HG03108 (cell line): ENCODE measurements around the gene AGPAT3.

Source experiments
- ATAC-seq: cut with Tn5 transposase; IDR thresholded peaks from one replicate; pipeline ENCODE4 v1.9.1; 2021; ENCODE audit warnings: moderate library complexity; ENCODE audit not compliant: unreplicated experiment

Gene AGPAT3

DNA sequence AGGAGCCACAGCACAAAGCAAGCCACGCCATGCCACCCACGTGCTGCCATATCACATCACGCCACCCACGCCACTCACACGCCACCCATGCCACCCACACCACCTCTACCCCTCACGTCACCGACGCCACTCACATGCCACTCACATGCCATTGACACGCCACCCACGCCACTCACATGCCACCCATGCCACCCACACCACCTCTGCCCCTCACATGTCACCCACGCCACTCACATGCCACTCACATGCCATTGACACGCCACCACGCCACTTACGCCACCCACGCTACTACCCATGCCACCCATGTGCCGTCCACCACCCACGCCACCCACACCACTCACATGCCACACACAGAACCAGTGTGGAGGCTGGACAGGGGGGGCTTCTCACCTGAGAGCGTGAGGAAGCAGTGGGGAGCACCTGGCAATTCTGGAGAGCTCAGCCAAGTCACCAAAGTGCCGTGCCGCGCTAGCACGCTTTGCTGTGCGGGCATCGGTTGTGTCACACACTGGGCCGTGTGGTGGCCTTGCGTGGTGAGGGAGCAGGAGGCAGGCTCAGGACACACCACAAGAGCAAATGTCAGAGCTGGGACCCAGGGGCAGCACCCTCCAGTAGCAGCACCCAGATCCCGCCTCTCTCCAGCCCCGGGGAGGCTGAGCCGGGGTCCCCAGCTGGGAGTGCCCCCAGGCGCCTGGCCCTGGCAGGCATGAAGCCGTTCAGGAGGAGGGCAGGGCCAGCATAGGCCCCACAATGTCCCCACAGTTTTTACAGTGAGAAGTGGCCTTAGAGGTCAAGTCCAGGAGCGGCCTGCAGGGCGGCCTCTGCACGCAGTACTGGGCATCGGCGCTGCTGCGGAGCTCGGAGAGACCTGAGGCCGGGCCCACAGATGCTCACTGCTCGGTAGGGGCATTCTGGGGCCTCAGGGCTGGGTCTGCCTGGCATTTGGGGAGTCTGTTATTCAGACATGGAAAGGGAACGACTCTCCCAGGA, 70.0 kb downstream of the AGPAT3 start:
- ATAC-seq = no peak

DNA sequence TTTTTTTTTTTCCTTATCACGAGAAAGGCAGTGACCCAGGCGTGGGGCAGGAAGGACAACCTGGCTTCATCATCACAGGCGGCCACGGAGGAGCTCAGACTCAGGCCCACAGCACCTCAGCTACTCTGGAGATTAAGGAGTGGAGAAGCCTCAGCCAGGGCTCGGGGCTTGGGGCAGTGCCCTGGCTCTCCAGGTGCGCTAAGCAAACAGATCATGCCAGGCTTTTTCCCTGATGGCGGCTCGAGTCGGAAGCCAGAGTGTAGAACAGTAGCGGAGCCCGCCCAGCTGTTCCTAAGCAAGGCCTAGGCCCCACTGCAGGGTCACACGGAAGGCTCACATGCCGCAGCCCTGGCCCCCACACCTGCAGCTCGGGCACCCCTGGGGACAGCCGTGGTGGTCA, 70.7 kb downstream of the AGPAT3 start:
- ATAC-seq = no peak

- ATAC-seq = no peak
These were observed 71.4 kb downstream of the AGPAT3 start for GRCh38 chr21:43936247-43936967.

GRCh38 chr21:43937051-43937832, 72.2 kb downstream of the AGPAT3 start:
- ATAC-seq = no peak

- peak; percentile 39 for ATAC-seq
These were observed 72.9 kb downstream of the AGPAT3 start for GRCh38 chr21:43937891-43938309.

DNA sequence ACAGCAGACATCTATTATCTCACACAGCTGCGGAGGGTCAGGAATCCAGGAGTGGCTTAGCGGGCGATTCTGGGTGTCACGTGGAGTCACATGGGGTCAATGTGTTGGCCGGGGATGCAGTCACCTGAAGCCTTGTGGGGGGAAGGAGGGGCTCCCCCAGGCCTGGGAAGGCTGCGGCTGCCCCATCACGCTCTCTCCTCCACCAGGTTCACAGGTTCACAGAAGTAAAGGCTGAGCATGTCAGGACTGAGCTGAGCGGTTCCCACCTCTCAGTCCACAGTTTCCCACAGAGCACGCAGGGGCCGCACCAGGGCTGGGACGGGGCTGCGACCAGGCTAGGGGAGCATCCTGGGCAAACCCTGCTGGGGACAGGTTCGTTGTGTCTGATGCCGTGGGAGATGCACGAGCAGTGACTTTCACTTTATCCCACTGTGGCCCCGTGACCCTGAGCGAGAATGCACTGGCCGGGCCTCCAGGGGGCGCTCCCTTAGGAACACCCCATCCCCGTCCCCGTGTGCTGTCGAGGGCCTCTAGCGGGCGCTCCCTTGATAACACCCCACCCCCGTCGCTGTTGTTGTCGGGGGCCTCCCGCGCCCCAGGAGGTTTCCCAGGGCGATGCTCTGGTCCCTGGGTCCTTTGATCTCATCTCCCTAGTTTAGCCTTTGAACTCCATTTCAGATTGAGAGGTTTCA, 73.9 kb downstream of the AGPAT3 start:
- peak; percentile 57 for ATAC-seq

- no peak for ATAC-seq
These were observed 74.7 kb downstream of the AGPAT3 start for GRCh38 chr21:43939443-43940328.

GRCh38 chr21:43940329-43941050, 75.5 kb downstream of the AGPAT3 start:
- ATAC-seq = no peak

DNA sequence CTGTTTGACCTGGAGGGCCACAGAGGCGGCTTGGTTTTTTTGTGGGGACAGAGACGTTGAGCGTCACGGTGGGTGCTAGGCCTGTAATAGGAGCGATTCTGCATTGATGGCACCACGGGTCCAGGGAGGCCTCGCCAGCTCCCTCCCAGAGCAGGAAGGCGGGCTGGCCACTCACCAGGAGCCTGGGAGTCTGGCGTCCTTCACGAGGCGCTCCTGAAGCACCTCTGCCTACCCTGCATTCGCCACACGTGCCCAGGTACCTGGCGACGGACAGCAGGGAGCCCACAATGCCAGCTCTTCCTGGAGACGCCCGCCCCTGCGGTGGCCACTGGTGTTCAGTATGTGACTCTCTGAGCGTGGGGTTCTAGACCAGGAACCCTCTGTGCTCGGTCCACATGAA, 77.2 kb downstream of the AGPAT3 start:
- ATAC-seq = no peak

DNA sequence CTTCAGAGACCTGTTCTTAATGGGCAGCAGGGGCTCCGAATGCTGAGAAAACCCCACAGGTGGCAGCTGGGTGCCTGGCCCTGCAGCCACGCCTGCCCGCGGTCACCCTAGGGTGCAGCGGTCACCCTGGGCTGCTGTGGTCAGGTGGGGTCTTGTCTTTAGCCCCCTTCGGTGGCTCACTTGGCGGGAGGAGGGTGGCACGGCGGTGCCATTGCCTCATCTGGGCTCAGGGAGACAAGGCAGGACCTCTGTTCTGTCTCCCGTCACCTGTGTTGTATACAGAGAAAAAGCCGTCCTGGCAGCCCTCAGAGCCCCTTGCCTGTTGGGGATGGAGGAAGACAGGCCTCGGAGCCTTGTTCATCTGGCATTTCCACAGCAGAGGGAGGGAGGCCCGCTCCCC, 77.6 kb downstream of the AGPAT3 start:
- ATAC-seq = no peak

DNA sequence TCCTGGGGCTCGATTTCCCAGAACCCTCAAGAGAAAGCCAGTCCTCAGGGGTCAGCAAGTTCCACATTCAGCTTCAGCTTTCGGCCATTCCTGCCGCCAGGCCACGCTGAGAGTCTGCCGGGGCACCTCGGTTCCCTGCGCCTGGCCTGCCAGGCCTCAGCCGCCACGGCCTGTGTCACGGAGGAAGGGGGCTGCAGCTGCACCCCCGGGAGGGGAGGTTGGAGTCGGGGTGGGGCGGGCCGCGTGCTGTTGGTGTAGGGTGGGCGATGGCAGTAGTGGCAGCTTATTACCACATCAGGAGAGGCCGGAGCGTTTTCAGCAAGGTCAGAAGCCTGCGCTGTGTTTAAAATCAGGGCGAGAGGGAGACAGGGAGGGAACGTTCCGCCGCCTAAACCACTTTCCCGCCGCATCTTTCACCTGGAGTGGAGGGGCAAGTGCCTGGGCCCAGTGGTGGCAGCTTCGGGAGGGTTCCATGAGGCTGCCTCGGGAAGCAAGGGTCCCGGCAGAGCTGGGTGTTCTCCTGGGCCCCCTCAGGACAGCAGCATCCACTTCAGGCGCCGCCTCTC, 78.6 kb downstream of the AGPAT3 start:
- no peak for ATAC-seq

DNA sequence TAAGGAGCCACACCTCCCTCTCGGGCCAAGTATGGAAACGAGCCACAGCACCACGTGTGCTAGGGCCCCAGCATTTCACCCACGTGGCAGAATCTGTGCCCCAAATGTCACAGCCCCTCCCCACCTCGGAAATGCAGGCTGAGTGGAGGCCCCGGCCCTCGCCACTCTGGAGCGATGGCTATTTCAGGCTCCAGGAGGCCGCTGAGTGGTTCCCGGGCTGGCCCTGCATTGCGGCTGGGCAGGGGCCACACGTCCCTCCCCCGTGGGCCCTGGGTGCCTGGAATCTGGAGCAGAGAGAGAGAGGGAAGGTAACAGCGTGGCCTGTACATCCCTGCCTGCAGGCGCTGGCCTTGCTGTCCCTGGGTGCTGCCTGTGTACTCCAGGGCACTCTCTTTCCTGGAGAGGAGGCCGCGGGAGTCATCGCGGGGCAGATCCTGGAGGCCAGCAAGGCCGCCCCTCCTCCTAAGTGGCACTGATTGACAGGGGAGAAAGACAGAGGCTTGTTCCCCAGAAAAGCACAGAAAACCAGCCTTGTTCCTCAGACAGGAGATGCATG, 79.1 kb downstream of the AGPAT3 start:
- ATAC-seq = no peak

DNA sequence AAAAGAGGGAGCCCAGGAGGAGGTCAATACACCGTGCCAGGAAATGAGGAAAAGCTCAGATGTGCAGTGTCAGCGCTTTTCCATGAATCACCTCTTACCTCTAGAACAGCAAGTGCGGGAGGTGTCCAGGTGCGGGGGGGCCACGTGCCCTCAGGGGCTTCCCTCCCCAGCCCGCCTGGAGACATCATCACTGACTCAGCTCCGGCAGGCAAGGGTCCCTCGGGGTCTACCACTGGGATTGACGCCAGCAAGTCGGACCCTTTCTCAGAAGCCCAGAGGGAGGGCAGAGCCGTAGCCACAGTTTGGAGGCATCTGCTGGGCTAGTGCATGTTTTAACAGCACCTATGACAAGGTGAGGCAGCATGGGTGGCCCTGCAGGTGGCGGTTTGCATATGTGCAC, 79.7 kb downstream of the AGPAT3 start:
- ATAC-seq = no peak

DNA sequence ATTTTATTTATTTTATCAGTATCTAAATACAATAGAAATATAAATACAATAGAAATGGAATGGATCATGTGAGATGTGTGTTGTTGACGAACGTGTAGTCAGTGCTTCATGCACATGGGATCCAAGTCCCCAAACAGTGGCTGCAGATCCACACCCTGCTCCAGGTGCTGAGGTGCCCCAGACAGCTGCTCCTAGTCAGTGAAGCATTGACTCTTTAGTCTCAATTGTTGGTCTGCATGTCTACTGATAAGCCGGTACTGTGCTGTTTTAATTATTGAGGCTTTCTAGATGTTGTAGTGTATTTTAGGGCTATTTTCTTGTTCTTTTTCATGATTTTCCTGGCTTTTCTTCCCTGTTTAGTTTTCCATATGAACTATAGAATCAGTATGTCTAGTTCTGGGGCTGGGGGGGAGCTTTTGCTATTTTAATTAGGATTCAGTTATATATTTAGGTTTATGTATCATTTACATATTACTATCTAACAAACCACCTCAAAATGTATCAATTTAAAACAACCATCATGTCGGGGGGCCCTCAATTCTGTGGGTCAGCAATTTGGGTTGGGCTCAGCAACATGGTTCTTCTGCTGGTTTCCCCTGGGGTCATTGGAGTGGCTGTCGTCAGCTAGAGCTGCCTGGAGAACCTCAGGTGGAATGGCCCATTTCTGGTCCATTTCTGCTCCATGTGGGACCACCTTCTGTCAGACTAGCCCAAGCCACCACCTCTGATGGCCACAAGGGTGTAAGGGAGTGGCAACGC, 83.9 kb downstream of the AGPAT3 start:
- no peak for ATAC-seq

GRCh38 chr21:43949499-43950208, 84.6 kb downstream of the AGPAT3 start:
- no peak for ATAC-seq

GRCh38 chr21:43950481-43950880, 85.5 kb downstream of the AGPAT3 start:
- ATAC-seq = no peak

DNA sequence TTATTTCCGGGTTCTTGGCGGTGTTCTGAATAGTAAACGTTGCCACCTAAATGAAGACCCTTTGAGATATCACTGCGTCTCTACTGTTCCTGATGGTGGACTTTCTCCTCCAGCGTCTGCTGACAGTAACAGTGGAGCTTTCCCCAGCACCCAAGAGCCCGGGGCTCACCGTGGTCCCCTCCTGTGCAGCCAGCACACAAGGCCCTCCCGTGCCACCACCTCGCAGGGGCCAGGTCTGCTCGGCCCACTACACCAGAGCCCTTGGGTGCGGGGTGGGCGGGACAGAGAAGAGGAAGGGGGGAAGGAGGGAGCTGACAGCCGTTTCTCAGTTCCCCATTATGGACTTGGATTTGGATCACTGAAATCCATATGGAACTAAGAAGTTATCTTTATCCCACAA, 85.9 kb downstream of the AGPAT3 start:
- ATAC-seq = no peak
